HG03064 (cell line): ENCODE measurements around the gene SREBF2.
"Not testable (repeated sequence)": the region's sequence is repeated elsewhere in the genome, so short reads cannot be mapped to it uniquely, and the experiment has no call there.

Experiments used
- ATAC-seq: cut with Tn5 transposase; IDR thresholded peaks from one replicate; pipeline ENCODE4 v1.9.1; 2021; ENCODE audit warnings: low read depth; ENCODE audit not compliant: unreplicated experiment

The SREBF2 gene

GRCh38 chr22:41820447-41820846 lies 12.5 kb upstream of the SREBF2 start:
- no peak for ATAC-seq

GRCh38 chr22:41821471-41822316 lies 11.2 kb upstream of the SREBF2 start:
- ATAC-seq: no peak

- ATAC-seq: no peak
Measured at GRCh38 chr22:41822317-41823057, 10.4 kb upstream of the SREBF2 start.

- ATAC-seq: no peak
Measured at GRCh38 chr22:41823797-41824196, 9.1 kb upstream of the SREBF2 start.

- no peak for ATAC-seq
Measured at GRCh38 chr22:41825376-41825775, 7.5 kb upstream of the SREBF2 start.

- no peak for ATAC-seq
Measured at GRCh38 chr22:41826021-41826420, 6.9 kb upstream of the SREBF2 start.

- no peak for ATAC-seq
Measured at GRCh38 chr22:41826430-41827383, 6.2 kb upstream of the SREBF2 start.

GRCh38 chr22:41827671-41828070 lies 5.2 kb upstream of the SREBF2 start:
- no peak for ATAC-seq

GRCh38 chr22:41828516-41828915 lies 4.4 kb upstream of the SREBF2 start:
- ATAC-seq: no peak

- ATAC-seq: no peak
Measured at GRCh38 chr22:41830174-41830573, 2.7 kb upstream of the SREBF2 start.

GRCh38 chr22:41831383-41831782 lies 1.5 kb upstream of the SREBF2 start:
- no peak for ATAC-seq

- ATAC-seq: no peak
Measured at GRCh38 chr22:41831828-41832552, 915 bp upstream of the SREBF2 start.

- peak; percentile 15 for ATAC-seq
Measured at GRCh38 chr22:41833369-41834004, 582 bp downstream of the SREBF2 start.

GRCh38 chr22:41834005-41834944 lies 1.4 kb downstream of the SREBF2 start:
- ATAC-seq: no peak

- ATAC-seq: not testable (repeated sequence)
Measured at GRCh38 chr22:41835462-41835861, 2.6 kb downstream of the SREBF2 start.

GRCh38 chr22:41836551-41836950 lies 3.6 kb downstream of the SREBF2 start:
- ATAC-seq: no peak

- no peak for ATAC-seq
Measured at GRCh38 chr22:41838842-41839618, 6.1 kb downstream of the SREBF2 start.

- ATAC-seq: no peak
Measured at GRCh38 chr22:41840216-41840615, 7.3 kb downstream of the SREBF2 start.
